A673 (cell line): ENCODE results near the gene OTOP3.

ENCODE experiments used
- CTCF ChIP-seq: fragments of 300-800, 200-600 bp; sonication (generic); conservative IDR thresholded peaks from 2 replicates; pipeline ENCODE4 v1.5.1; 2017; ENCODE audit warnings: low read depth, mild to moderate bottlenecking, antibody characterized with exemption, low read length, moderate library complexity, mixed read lengths
- EZH2 ChIP-seq: fragments of 200-600 bp; sonication (generic); IDR thresholded peaks from 2 replicates; pipeline ENCODE4 v1.6.1; 2017; ENCODE audit warnings: borderline replicate concordance, low read depth, mild to moderate bottlenecking, mixed read lengths, antibody characterized with exemption, low read length; ENCODE audit not compliant: poor library complexity, severe bottlenecking

- TF ChIP-seq CTCF (no peak), EZH2 (no peak)
Observed at GRCh38 chr17:74941128-74941725, 5.5 kb downstream of the OTOP3 start.
